SK-N-SH (cell line): ENCODE measurements around the gene TBKBP1.

ENCODE experiments used
- CTCF ChIP-seq: fragments of 200-600 bp; sonication (generic); IDR thresholded peaks from 2 replicates; pipeline ENCODE4 v1.6.1; 2017; ENCODE audit warnings: antibody characterized with exemption, mild to moderate bottlenecking, moderate library complexity
- EP300 ChIP-seq, 2 experiments: IDR thresholded peaks; 2 replicates each; pipeline versions ENCODE4 v1.4.0 to v1.6.1; 2012; ENCODE audit warnings: borderline replicate concordance in 1 of 2, low read depth in 1 of 2, low read length in 1 of 2
- EZH2phosphoT487 ChIP-seq: fragments of 200-600 bp; sonication (generic); IDR thresholded peaks from 2 replicates; pipeline ENCODE4 v1.6.1; 2017; ENCODE audit warnings: low read depth, mixed run types, mild to moderate bottlenecking, antibody characterized with exemption, moderate library complexity, borderline replicate concordance
- GABPA ChIP-seq: IDR thresholded peaks from 2 replicates; pipeline ENCODE4 v1.4.0; 2012; ENCODE audit warnings: low read depth, mild to moderate bottlenecking
- GATA2 ChIP-seq: sonication (generic); formaldehyde crosslinking; IDR thresholded peaks from 2 replicates; pipeline ENCODE4 v1.5.0; 2020; ENCODE audit warnings: mild to moderate bottlenecking, missing genetic modification reagents
- JUND ChIP-seq: IDR thresholded peaks from 2 replicates; pipeline ENCODE4 v1.4.0; 2012
- RAD21 ChIP-seq: IDR thresholded peaks from 2 replicates; pipeline ENCODE4 v1.6.1; 2012; ENCODE audit warnings: mild to moderate bottlenecking, low read length
- RFX5 ChIP-seq: IDR thresholded peaks from 2 replicates; pipeline ENCODE4 v1.6.1; 2012; ENCODE audit warnings: mild to moderate bottlenecking, improper control_type of control experiment, low read length
- RXRA ChIP-seq: IDR thresholded peaks from 2 replicates; pipeline ENCODE4 v1.4.0; 2012; ENCODE audit warnings: low read depth, mild to moderate bottlenecking, borderline replicate concordance
- SIN3A ChIP-seq: IDR thresholded peaks from 2 replicates; pipeline ENCODE4 v1.6.1; 2012; ENCODE audit warnings: low read depth, mild to moderate bottlenecking, low read length, moderate library complexity, borderline replicate concordance
- SMC3 ChIP-seq: IDR thresholded peaks from 2 replicates; pipeline ENCODE4 v1.6.1; 2012; ENCODE audit warnings: low read depth, low read length, improper control_type of control experiment
- TAF1 ChIP-seq: IDR thresholded peaks from 2 replicates; pipeline ENCODE4 v1.6.1; 2012; ENCODE audit warnings: low read depth, mild to moderate bottlenecking, low read length, moderate library complexity, borderline replicate concordance
- TCF12 ChIP-seq: IDR thresholded peaks from 2 replicates; pipeline ENCODE4 v1.4.0; 2012

GRCh38 chr17:47704736-47705135 lies 10.8 kb downstream of the TBKBP1 start:
- TF ChIP-seq JUND (no peak), CTCF (no peak), TAF1 (no peak), EP300 (IDR thresholded peaks at IDR 0.05; ENCODE audit: borderline replicate concordance in 1 of 2, low read depth in 1 of 2, low read length in 1 of 2) (no peak), RFX5 (no peak), RAD21 (no peak), GATA2 (CRISPR knock-in tag) (no peak), SIN3A (no peak), EZH2phosphoT487 (no peak), TCF12 (no peak), RXRA (no peak), GABPA (no peak), SMC3 (no peak)
